ENCODE results near the gene DLGAP3. TPM values are rescaled to one million over a fixed set of nuclear protein-coding genes. Genes with fewer than 3 reads are reported as not detected.
"Not testable (repeated sequence)": the region's sequence is repeated elsewhere in the genome, so short reads cannot be mapped to it uniquely, and the experiment has no call there.

Gene DLGAP3
- 0.23 TPM in 1 of 2 replicates, not detected in the other for total RNA-seq

- DNase-seq (ENCODE audit: extremely low read depth, low read depth, low spot score) = no peak
Measured at GRCh38 chr1:34929497-34929852, at the start of gene DLGAP3. Gene DLGAP3 (minus strand): TSS chr1:34929650. CDS start chr1:34905383, 24,267 bp downstream.

GRCh38 chr1:34978921-34979320 lies 49.5 kb upstream of the DLGAP3 start:
- DNase-seq (ENCODE audit: extremely low read depth, low read depth, low spot score) = no peak

- DNase-seq (ENCODE audit: extremely low read depth, low read depth, low spot score) = no peak
Measured at GRCh38 chr1:34977858-34978257, 48.4 kb upstream of the DLGAP3 start.

GRCh38 chr1:34977210-34977471 lies 47.7 kb upstream of the DLGAP3 start:
- no peak for DNase-seq (ENCODE audit: extremely low read depth, low read depth, low spot score)

GRCh38 chr1:34976384-34977209 lies 47.1 kb upstream of the DLGAP3 start:
- no peak for DNase-seq (ENCODE audit: extremely low read depth, low read depth, low spot score)

- DNase-seq (ENCODE audit: extremely low read depth, low read depth, low spot score) = no peak
Measured at GRCh38 chr1:34975771-34976170, 46.3 kb upstream of the DLGAP3 start.

- no peak for DNase-seq (ENCODE audit: extremely low read depth, low read depth, low spot score)
Measured at GRCh38 chr1:34975338-34975737, 45.9 kb upstream of the DLGAP3 start.

GRCh38 chr1:34974626-34975025 lies 45.2 kb upstream of the DLGAP3 start:
- DNase-seq (ENCODE audit: extremely low read depth, low read depth, low spot score) = no peak

GRCh38 chr1:34973326-34973725 lies 43.9 kb upstream of the DLGAP3 start:
- DNase-seq (ENCODE audit: extremely low read depth, low read depth, low spot score) = no peak

- DNase-seq (ENCODE audit: extremely low read depth, low read depth, low spot score) = no peak
Measured at GRCh38 chr1:34970829-34971228, 41.4 kb upstream of the DLGAP3 start.

GRCh38 chr1:34970220-34970735 lies 40.8 kb upstream of the DLGAP3 start:
- no peak for DNase-seq (ENCODE audit: extremely low read depth, low read depth, low spot score)

- DNase-seq (ENCODE audit: extremely low read depth, low read depth, low spot score) = not testable (repeated sequence)
Measured at GRCh38 chr1:34968297-34968696, 38.8 kb upstream of the DLGAP3 start.

GRCh38 chr1:34967672-34968071 lies 38.2 kb upstream of the DLGAP3 start:
- not testable (repeated sequence) for DNase-seq (ENCODE audit: extremely low read depth, low read depth, low spot score)

GRCh38 chr1:34965597-34965996 lies 36.1 kb upstream of the DLGAP3 start:
- no peak for DNase-seq (ENCODE audit: extremely low read depth, low read depth, low spot score)

- DNase-seq (ENCODE audit: extremely low read depth, low read depth, low spot score) = no peak
Measured at GRCh38 chr1:34950428-34950827, 21.0 kb upstream of the DLGAP3 start.

- DNase-seq (ENCODE audit: extremely low read depth, low read depth, low spot score) = not testable (repeated sequence)
Measured at GRCh38 chr1:34948739-34949138, 19.3 kb upstream of the DLGAP3 start.

GRCh38 chr1:34947641-34948314 lies 18.3 kb upstream of the DLGAP3 start:
- not testable (repeated sequence) for DNase-seq (ENCODE audit: extremely low read depth, low read depth, low spot score)

- no peak for DNase-seq (ENCODE audit: extremely low read depth, low read depth, low spot score)
Measured at GRCh38 chr1:34946211-34946610, 16.8 kb upstream of the DLGAP3 start.

GRCh38 chr1:34941798-34942197 lies 12.3 kb upstream of the DLGAP3 start:
- DNase-seq (ENCODE audit: extremely low read depth, low read depth, low spot score) = not testable (repeated sequence)

GRCh38 chr1:34930702-34931071 lies 1.2 kb upstream of the DLGAP3 start:
- no peak for DNase-seq (ENCODE audit: extremely low read depth, low read depth, low spot score)

- no peak for DNase-seq (ENCODE audit: extremely low read depth, low read depth, low spot score)
Measured at GRCh38 chr1:34929853-34930701, 627 bp upstream of the DLGAP3 start.

Data from glomerular endothelial cell (primary cell).